ENCODE data around the gene UBAC1.

Gene UBAC1

GRCh38 chr9:135992486-135993408 lies 31.6 kb upstream of the UBAC1 start:
- FAIRE-seq (peak; percentile 50), DNase-seq (ENCODE audit: insufficient read length) (no peak)
- TF ChIP-seq TAF1 (IDR thresholded peaks at IDR 0.05; ENCODE audit: borderline replicate concordance, low read depth, low read length): no peak
- TF ChIP-seq POLR2AphosphoS5 (IDR thresholded peaks at IDR 0.05; ENCODE audit: low read depth, low read length): no peak
- TF ChIP-seq POLR2A (IDR thresholded peaks at IDR 0.05; ENCODE audit: low read depth, low read length): no peak

DNA sequence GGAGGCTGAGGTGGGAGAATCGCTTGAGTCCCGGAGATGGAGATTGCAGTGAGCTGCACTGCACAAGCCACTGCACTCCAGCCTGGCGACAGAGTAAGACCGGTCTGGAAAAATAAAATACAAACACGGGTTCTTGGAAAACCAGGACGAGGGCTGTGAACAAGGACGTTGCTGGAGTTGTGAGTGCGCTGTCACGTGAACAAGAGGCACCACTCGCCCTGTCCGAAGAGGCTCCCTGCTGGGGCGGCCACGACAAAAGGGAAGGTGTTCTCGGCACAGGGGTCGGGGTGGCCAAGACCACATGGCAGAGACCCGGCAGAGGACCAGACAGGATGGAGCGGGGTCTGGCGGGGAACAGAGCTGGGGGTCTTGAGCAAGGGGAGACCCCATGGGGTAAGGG lies 30.6 kb upstream of the UBAC1 start:
- TF ChIP-seq TAF1 (IDR thresholded peaks at IDR 0.05; ENCODE audit: borderline replicate concordance, low read depth, low read length) (no peak), POLR2AphosphoS5 (IDR thresholded peaks at IDR 0.05; ENCODE audit: low read depth, low read length) (no peak), POLR2A (IDR thresholded peaks at IDR 0.05; ENCODE audit: low read depth, low read length) (no peak)
- no peak for DNase-seq (ENCODE audit: insufficient read length)
- FAIRE-seq: no peak

DNA sequence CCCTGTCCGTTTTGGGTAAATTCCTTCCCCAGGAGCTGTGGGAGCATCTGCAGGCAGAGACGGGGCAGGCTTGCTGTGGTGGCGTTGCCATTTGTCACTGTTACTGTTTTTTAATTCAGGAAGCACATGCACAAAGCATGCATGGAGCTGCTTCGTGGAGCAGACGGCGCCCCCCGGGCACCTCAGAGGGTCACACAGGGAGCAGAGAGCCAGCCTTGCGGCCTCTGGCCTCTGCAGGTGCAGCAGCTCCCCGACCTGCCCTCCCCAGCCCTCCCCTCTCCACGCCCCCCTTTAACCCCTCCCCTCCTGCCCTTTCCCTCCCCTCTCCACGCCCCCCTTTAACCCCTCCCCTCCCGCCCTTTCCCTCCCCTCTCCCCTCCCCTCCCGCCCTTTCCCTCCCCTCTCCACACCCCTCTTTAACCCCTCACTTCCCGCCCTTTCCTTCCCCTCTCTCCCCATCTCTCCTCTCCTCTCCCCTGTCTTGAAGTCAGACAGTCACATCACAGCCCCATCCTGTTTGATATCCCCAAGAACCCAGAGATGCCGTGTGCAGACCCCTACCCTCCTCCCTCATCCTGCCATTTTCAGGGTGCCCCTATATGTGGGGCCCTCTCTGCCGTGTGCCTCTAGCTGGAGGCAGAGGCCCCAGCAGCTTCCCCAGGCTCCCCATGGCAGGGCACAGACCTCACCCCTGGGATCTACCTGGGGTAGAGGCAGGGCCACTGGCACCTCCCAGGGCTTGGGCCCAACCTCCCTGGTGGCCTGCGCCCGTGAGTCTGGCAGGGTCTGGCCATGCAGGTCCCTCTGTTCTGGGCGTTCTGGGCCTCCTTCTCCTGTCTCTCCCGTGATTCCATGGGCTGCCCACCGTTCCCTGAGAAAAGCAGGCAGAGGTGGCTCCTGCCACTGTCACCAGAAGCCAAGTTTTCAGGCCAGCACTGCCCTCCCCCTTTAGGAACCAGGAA lies 29.6 kb upstream of the UBAC1 start:
- DNase-seq (ENCODE audit: insufficient read length) (no peak), FAIRE-seq (no peak)
- TF ChIP-seq POLR2AphosphoS5 (IDR thresholded peaks at IDR 0.05; ENCODE audit: low read depth, low read length) (no peak), TAF1 (IDR thresholded peaks at IDR 0.05; ENCODE audit: borderline replicate concordance, low read depth, low read length) (no peak), POLR2A (IDR thresholded peaks at IDR 0.05; ENCODE audit: low read depth, low read length) (no peak)

DNA sequence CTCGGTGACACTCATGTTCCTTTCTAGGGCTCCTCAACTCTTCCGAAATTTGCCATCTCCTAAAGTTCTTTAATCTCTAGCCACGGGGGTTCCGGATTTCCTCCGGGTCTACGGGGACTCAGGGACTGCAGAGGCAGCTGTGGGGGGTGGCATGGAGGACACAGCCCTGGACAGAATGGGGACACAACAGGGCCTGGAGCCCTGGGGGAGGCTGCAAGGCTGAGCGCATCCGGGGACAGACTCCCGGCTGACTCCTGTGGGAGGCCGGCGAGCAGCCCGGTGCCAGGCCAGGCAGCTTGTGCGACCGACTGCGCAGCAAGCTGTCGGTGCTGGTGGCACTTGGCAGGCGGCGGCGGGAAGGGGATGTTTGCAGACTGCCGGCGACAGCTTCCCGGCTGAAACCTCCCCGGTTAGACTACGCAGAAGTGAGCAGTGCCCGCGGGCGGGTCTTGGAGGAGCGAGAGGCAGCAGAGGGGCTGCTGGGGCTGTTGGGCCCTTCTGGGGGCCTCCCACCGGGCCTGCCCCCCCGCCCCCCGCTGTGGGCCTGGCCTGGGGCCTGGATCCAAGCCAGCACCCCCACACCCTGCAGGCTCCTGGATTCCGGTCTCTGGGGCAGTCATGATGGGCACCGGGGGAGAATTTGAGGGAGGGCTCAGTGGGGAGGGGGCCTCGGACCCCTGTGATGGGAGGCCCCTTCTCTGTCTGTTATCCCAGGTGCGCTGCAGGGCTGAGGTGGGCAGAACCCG lies 28.7 kb upstream of the UBAC1 start:
- no peak for TF ChIP-seq POLR2A (IDR thresholded peaks at IDR 0.05; ENCODE audit: low read depth, low read length)
- no peak for TF ChIP-seq POLR2AphosphoS5 (IDR thresholded peaks at IDR 0.05; ENCODE audit: low read depth, low read length)
- no peak for TF ChIP-seq TAF1 (IDR thresholded peaks at IDR 0.05; ENCODE audit: borderline replicate concordance, low read depth, low read length)
- FAIRE-seq (no peak), DNase-seq (ENCODE audit: insufficient read length) (no peak)

GRCh38 chr9:135989157-135989556 lies 28.0 kb upstream of the UBAC1 start:
- no peak for FAIRE-seq

GRCh38 chr9:135988493-135988892 lies 27.3 kb upstream of the UBAC1 start:
- no peak for FAIRE-seq
- no peak for DNase-seq (ENCODE audit: insufficient read length)
- TF ChIP-seq POLR2A (IDR thresholded peaks at IDR 0.05; ENCODE audit: low read depth, low read length) (no peak), POLR2AphosphoS5 (IDR thresholded peaks at IDR 0.05; ENCODE audit: low read depth, low read length) (no peak), TAF1 (IDR thresholded peaks at IDR 0.05; ENCODE audit: borderline replicate concordance, low read depth, low read length) (no peak)

More at GRCh38 chr9:135989157-135989556, 28.0 kb upstream of the UBAC1 start:
- no peak for DNase-seq (ENCODE audit: insufficient read length)
- TF ChIP-seq POLR2AphosphoS5 (IDR thresholded peaks at IDR 0.05; ENCODE audit: low read depth, low read length) (no peak), TAF1 (IDR thresholded peaks at IDR 0.05; ENCODE audit: borderline replicate concordance, low read depth, low read length) (no peak), POLR2A (IDR thresholded peaks at IDR 0.05; ENCODE audit: low read depth, low read length) (no peak)

DNA sequence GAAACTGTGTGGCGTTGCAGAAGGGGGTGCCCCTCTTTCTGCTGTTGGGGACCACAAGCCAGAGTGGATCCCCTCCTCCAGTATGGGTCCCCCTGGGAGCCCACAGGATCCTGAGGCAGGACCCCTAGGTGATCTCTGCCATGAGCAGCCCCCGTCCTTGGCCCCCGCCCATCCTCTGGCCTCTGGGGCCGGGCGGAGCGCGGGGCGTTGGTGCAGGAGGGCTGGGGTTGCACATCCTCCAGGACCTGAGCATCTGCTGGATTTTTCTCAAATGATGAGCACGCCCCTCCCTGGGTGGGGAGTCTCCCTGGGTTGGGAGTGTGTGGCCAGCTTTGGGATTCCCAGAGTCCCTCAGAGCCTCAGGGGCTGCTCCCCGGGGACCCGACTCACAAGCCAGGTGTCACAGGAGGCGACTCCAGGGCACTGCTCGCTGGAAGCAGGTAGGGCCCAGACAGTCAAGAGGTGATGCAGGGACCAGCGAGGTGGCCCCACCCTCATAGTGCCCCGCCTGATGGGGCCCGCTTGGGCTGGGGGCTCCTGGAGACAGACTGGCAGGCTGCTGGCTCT lies 26.7 kb upstream of the UBAC1 start:
- TF ChIP-seq POLR2A (IDR thresholded peaks at IDR 0.05; ENCODE audit: low read depth, low read length) (no peak), TAF1 (IDR thresholded peaks at IDR 0.05; ENCODE audit: borderline replicate concordance, low read depth, low read length) (no peak), POLR2AphosphoS5 (IDR thresholded peaks at IDR 0.05; ENCODE audit: low read depth, low read length) (no peak)
- FAIRE-seq (no peak), DNase-seq (ENCODE audit: insufficient read length) (no peak)

DNA sequence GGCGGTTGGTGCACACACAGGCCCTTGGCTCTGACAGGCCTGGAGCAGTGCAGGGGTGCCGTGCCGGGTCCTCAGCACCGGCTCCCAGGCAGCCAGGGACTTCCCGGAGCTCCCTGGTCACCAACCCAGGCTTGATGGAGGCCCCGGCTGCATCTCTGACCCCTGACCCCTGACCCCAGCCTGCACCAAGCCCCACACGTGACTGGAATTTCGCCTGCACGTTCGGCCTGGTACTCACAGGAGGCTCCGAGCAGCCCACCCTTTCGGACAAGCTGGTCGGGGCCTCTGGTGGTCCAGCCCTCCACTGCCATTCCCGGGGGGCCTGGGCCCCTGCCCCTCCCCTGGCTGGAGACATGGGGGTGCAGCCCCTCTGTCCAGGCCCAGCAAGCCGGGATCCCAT lies 25.4 kb upstream of the UBAC1 start:
- TF ChIP-seq POLR2A (IDR thresholded peaks at IDR 0.05; ENCODE audit: low read depth, low read length) (no peak), TAF1 (IDR thresholded peaks at IDR 0.05; ENCODE audit: borderline replicate concordance, low read depth, low read length) (no peak), POLR2AphosphoS5 (IDR thresholded peaks at IDR 0.05; ENCODE audit: low read depth, low read length) (no peak)
- no peak for FAIRE-seq
- DNase-seq (ENCODE audit: insufficient read length): no peak

DNA sequence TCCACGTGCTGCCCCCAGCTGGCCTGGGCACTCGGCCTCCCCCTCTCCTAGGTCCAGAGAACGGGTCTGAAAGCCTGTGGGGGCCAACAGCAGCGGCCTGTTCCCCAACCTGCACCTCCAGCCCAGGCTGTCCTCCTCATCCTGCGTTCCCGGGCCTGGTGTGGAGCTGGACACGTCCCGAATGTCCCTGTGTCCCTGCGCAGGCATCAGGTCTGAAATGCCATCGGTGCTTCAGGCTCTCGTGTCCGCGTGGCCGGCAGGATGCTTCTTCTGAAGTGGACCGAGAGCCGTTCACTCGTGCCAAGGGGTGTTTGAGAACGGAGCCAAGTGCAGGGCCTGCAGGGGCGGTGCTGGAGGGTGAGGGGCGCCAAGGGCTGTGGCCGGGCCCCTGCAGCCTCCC lies 24.7 kb upstream of the UBAC1 start:
- TF ChIP-seq TAF1 (IDR thresholded peaks at IDR 0.05; ENCODE audit: borderline replicate concordance, low read depth, low read length) (no peak), POLR2AphosphoS5 (IDR thresholded peaks at IDR 0.05; ENCODE audit: low read depth, low read length) (no peak), POLR2A (IDR thresholded peaks at IDR 0.05; ENCODE audit: low read depth, low read length) (no peak)
- DNase-seq (ENCODE audit: insufficient read length): no peak
- FAIRE-seq: no peak

DNA sequence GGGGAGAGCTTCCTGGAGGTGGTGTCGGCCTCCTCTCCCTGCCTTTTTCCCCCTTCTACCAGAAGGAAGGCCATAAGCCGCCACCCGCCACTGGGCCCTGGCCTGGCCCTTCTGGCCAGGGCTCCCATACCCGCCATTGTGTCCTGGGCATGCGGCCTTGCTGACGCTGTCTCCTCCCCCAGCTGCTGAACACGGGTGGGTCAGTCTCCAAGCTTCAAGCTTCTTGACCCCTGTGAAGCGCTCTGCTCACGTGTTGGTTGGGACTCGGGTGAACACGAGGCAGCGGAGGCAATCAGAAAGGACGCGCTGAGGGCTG lies 24.2 kb upstream of the UBAC1 start:
- DNase-seq (ENCODE audit: insufficient read length) (no peak), FAIRE-seq (no peak)
- no peak for TF ChIP-seq POLR2A (IDR thresholded peaks at IDR 0.05; ENCODE audit: low read depth, low read length)
- TF ChIP-seq TAF1 (IDR thresholded peaks at IDR 0.05; ENCODE audit: borderline replicate concordance, low read depth, low read length): no peak
- no peak for TF ChIP-seq POLR2AphosphoS5 (IDR thresholded peaks at IDR 0.05; ENCODE audit: low read depth, low read length)

Data from GM12892 (cell line).